RPMI7951 (cell line): ENCODE measurements around the gene GNG12. TPM values are rescaled to one million over a fixed set of nuclear protein-coding genes. Genes with fewer than 3 reads are reported as not detected.
A peak's percentile ranks its signal among the peaks of the same experiment; 100 is the strongest.

Experiments
- DNase-seq: peaks from one replicate; pipeline ENCODE4 v3.0.0-alpha.2; 2012; ENCODE audit warnings: low read depth
- total RNA-seq: library from RNA; depleted of rRNA; stranded (reverse); fragments of >200 nt; shearing (Covaris generic); gene quantifications from 2 replicates; pipeline ENCODE4 v1.2.3, GENCODE V29; 2014

Gene GNG12
- total RNA-seq, 1 experiment from 2014 or later, result 213 TPM

DNA sequence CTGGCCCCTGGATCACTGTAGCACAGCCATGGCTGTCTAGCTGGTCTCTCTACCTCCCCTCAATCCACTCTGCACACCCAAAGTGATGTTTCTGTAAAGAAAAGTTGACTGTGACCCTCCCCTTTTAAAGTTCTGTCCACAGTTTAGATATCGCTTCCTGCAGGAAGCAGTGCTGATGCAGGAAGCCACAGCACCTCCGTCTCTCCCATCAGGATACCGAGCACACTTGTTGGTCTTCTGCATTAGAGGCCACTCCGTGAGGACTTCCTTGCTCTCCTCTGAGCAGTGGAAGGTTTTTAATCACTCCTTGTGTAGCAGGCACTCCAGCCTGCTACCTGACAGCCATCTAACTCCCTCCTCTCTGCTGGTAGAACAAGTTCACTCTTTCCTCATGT is 78.7 kb downstream of the GNG12 start:
- DNase-seq, result no peak

DNA sequence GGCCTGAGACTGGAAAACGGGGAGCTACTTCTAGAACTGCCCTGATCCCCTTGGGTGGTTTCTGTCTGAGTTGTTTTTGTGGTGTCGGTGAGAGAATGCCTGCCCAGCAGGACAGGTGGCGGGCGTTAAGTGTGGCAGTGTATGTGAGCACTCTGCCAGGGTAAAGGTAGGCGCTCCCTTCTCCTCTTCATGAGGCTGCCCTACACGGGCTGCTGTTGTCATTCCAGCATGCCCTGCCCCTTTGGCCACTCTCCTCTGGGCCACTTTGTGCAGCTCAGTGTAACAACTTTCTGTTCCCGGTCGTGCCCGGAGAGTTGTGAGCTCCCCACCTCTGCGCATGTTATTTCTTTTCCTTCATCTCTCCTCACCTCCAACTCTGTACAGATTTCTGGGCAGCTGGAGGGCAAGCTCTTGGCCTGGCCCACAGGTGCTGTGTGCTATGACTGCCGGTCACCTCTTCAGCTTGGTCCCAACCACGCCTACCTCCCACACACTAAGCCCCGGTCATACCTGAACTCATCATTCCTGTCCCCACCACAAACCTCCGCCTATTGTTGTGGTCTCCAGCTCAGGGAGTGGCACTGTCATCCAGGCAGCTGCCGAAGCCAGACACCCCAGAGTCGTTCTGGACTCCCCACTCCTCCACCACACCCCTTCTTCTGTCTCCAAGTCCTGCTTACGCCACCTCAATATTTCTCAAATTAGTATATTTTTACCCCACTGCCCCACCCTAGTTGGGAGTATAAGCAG is 79.3 kb downstream of the GNG12 start:
- no peak for DNase-seq

DNA sequence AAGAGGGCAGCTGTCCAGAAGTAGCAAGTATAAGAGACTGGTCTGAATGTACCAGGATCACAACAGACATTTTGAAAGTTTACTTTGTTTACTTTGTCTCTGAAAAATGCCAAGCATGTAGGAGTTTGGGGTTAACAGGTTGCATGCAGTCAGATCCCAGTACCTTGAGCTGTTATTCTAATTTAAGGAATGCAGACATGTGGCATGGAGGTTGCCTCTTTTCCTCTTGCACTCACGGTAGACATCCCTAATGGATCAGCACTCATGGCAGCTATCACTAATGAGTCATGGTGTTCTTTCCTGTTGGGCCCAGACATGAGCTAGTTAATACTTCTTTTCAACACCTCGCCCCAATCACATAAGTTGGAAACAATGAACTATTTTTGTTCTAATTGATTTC is 81.0 kb downstream of the GNG12 start:
- DNase-seq, result peak; percentile 60

DNA sequence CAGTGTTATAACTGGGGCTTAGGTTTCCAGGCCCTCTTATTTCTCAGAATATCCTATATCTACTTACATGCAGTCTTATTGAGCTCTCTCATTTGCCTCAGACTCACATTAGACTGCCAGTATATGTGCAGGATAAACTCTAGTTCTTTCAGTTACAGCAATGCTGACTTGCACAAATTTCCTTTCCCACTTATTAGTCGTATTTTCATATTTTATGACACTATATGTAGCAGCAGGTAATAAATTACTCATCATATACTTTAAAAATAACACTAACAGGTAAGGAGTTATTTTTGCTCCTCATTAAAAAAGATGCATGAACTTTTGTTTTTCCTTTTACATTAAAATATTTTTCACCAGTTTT is 82.6 kb downstream of the GNG12 start:
- no peak for DNase-seq

DNA sequence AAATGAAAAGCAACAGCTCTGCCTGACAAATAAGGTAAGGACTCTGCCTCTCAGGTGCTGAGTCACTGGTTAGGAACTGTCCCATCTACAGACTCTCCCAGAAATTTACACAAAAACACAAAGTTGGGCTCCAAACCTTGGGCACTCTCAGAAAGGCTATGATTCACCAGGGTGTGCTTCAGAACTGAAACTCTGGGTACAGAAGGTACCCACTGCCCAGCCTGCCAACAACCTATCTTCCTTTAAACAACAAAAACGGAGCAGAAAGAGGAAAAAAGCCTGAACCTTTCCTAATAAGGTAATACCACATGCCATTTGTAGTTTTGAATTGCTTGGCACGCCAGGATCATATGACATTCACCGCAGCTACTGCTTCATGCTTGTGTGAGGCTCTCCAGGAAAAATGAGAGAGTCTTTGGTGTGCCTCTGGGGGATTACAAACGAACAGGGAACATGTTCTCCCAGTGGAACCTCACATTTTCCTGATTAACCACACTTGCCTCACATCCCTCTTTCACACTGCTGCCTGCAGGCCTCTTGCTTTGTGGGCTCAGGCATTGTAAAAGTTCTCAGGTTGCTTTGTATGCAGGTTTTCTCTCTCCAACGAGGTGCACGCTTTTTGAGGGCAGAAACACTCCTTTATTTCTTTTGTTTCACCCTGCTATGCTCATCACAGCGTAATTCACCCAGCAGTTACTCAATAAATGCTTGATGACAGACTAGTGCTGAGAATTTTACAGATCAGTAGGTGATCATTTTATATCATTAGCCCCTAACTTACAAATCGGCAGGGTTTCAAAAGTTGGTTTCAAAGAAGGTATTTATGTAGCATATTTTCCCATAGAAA is 83.2 kb downstream of the GNG12 start:
- peak; percentile 95 for DNase-seq

DNA sequence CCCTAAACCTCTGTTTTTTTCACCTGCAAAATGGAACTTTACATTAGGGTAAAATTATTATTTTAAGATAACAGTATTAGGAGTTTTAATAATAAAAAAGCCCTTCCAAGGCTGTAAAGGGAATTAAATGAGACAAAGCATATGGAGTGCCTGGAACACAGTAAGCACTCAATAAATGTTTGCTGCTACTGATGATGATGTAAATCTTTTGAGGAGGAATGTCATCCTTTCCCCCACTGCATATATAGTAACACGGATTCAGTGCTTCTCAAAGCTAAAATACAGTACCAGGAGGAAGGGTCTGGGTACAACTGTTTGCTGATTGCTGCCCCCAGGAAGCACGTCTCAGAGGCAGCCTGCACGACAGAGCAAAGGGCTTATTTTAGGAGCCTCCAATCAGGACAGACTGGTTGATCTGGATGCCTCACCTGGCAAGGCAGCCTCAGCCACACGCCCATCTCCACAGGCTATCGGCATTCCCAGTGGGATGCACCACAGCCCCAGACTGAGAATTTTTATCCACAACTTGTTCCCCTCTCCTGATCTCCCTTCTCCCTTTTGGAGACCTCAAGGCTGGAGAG is 83.9 kb downstream of the GNG12 start:
- DNase-seq, result no peak

DNA sequence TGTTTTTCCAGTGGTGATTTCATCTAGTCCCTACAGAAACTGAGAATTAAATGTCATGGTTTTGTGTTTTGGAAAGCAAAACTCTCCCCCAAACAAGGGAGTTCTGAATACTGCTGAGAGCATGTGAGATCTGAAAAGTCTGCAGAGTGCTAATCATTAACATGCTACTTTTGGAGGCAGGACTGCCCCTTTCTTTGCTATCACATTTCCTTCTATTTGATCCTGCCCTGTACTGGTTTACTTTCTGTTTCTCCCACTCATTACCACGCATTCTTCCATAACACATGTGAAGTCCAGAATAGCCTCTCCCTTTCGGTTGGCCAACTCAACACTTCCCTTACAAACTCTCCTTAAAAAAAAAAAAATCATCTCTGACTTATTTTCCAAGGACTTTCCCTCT is 84.6 kb downstream of the GNG12 start:
- peak; percentile 89 for DNase-seq

DNA sequence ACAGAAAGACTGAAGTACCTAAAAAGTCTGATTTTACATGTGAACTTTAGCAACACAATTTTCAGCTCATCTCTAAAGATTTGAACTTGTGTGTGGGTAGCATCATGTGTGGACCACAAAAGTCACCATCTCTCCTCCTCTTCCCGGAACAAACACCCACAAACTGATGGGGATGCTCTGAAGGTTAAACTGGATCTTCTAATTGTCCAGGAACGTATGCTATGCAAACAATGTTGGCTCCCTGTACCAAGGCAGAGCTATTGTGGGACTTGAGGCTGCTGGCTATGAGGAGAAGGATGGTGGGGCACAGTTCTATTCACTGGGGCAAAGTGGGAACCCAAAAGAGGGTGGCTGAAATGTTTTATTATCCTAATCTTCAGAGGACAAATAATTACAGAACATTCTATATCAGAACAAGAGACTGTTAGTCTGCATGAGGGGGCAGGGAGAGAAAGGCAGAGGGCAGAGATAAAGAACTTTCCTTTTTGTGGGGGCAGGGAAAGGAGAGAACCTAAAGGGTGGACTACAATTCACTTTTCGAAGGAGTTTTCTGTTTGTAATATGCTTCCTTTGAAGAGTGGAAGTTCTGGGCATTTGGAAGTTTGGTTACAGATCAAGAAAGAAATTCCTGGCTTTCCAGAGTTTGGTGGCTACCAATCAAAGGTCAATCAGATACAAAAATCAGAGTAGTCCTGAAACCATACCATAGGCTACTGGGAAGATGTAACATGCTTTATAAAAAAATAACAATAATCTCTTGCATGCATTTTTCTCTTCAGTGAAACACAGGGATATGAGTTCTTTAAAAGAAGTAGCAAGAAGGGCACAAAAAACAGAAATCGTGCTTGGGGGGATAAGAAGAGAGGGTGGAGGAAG is 85.4 kb downstream of the GNG12 start:
- peak; percentile 69 for DNase-seq

DNA sequence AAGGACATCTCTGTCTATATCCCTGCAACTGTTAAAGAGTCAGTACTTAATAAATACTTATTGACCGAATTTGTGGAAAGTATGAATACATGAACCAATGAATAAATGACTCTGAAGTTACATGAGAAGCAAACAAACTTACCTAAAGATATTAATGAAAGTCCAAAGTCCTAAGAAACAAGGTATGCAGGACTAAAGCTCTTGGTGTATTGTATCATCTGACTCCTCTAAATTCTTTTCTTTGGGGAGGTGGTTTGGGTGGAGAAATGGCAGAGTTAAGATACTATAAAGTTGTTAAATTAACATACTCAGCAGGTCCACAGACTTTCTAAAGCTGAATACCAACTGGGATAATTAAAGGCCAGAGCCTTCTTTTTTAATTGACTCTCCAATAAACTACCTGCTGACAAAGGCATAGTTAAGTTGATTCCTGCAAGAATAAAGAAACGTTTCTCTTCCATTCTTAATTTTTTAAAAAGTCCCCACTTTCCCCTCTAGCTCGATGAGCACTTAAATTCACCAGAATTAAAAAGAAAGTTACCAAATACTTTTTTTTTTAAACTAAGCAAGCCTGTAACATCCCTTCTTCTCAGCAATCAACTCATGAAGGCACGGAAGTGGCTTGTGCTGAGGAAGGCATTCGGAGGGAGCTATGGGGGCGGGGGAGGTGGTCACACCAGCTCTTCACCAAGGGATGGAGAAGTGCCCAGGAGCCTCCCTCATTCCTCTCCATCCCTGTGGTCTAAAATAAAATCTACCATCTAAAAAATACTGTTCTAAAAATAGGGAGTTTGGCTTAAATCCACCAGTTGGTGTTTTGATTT is 87.2 kb downstream of the GNG12 start:
- DNase-seq, result peak; percentile 69

DNA sequence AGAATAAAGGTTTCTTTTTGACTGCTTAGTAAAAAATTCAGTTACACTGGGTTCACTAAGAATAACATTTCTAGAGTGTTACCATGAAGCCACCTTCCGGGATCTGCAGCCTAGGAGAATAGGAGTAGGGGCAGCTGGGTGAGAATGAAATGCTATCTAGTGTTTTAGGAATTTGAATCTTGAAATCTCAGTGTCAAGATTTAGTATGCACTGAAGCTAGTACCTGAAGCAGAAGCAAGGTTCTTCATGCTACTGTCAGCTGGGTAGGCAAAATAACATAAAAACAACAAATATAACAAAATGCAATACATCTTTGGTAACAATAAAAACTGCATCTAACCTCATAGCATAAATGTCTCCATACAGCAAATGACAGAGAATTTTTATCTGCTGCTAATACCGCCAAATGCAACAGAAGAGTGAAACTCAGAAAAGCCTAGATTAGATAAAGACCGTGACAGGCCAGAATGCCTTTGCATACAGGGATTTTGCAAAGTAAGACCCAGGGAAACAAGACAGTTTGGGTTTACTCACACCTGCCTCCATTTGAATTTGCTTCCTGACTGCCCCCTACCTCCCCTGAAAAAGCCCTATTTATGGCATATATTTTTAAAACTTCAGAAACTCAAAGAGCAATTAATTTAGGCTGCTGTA is 90.1 kb downstream of the GNG12 start:
- no peak for DNase-seq

DNA sequence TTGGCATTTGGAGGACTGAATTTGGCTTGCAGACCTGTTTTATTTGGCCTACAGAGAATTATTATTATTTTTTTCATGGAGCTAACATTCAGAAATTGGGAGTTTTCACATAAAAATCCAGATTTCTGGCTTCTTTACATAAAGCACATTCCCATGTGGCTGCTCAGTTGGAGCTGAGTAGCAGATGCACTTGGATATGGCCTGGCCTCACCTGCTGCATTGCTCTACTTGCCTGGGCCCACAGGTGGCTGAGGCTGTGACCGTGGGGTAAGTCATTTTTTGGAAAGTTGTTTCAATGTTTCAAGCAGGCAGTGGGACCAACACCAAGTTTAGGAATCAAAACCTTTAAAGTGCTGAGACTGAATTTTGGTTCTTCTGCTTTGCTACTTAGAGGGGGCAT is 91.5 kb downstream of the GNG12 start:
- no peak for DNase-seq

DNA sequence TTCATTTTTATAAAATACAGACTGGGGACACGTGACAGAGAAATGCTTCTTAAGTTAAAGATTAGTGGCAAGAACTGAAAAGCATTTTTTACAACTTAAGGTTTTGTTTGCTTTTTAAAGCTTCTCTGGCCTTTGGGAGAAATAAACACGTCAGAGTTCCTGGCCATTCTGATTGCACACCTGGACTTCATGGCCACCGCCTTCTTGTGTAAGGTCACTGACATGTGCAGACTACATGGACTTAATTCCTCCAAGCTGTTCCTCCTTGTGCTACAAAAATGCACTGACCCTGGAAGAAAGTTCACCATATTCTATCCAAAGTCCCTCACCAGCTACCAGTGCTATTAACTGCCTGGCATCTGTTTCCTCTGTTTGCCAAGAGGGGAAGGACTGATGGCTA is 92.1 kb downstream of the GNG12 start:
- DNase-seq, result no peak

DNA sequence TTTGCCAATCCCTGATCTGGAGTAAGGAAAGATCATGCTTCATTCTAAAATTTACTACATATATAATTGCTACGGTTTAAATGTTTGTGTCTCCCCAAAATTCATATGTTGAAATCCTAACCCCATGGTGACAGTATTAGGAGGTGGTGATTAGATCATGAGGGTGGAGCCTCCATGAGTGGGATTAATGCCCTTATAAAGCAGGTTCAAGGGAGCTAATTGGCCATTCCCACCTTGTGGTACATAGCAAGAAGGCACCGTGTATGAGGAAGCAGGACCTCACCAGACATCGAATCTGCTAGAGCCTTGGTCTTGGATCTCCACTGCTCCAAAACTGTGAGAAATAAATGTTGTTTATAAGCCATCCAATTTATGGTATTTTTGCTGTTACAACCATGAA is 92.7 kb downstream of the GNG12 start:
- DNase-seq, result no peak

DNA sequence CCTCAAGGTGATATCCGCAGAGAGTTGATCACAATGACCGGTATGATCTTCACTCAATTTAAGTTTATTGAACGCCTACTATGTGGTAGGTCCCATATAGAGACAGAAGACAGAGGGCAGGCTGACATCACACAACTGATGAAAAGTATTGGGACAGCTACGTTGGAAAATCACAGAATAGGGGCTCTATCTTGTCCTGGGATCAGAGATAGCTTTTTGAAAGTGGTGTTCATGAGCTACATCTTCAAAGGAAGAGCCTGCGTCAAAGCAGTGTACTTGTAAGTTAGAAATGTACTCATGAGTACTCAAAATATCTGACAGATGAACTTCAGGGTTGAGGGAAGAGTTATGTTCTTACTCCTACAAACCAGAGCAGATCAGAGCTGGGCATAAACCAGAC is 93.9 kb downstream of the GNG12 start:
- DNase-seq, result no peak

DNA sequence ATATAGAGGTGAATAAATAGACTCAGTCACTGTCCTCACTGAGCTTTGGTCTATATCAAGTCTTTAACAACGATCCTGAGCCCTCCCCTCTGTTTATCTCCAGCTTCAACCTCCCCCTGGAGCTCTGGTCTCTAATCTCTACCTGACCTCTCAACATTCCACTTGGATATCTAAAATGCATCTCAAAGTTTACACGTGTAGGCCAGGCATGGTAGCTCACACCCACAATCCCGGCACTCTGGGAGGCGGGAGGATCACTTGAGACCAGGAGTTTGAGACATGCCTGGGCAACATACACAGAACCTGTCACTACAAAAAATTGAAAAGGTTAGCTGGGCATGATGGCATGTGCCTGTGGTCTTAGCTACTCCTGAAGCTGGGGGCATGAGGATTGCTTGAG is 94.9 kb downstream of the GNG12 start:
- no peak for DNase-seq

DNA sequence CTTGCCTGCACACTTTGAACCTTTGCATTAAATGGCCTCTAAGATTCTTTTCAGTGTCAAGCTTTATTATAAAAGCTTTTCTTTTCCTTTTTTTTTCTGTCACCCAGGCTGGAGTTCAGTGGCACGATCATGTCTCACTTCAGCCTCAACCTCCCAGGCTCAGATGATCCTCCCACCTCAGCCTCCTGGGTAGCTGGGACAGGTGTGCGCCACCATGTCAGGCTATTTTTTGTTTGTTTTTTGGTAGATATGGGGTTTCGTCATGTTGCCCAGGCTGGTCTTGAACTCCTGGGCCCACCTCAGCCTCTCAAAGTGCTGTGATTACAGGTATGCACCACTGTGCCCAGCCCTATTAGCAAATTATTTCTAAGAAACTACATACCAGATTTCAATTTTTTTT is 95.4 kb downstream of the GNG12 start:
- no peak for DNase-seq

DNA sequence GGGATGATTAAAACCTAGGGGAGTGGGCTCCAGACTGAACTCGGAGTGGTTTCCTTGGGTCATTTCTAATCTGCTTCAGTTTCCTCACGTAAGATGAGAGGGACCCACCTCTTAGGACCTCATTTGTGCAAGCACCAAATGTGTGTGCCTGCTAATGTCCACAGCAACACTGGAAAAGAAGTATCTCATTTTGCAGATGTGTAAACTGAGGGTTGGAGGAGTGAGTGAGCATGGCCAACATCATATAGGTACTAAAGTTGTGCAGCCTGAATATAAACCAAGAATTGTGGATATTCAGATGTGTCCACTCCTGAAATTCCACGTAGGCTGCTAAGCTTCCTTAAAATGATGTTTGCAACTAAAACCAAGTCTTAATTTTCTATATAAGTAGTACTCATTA is 96.5 kb downstream of the GNG12 start:
- no peak for DNase-seq

DNA sequence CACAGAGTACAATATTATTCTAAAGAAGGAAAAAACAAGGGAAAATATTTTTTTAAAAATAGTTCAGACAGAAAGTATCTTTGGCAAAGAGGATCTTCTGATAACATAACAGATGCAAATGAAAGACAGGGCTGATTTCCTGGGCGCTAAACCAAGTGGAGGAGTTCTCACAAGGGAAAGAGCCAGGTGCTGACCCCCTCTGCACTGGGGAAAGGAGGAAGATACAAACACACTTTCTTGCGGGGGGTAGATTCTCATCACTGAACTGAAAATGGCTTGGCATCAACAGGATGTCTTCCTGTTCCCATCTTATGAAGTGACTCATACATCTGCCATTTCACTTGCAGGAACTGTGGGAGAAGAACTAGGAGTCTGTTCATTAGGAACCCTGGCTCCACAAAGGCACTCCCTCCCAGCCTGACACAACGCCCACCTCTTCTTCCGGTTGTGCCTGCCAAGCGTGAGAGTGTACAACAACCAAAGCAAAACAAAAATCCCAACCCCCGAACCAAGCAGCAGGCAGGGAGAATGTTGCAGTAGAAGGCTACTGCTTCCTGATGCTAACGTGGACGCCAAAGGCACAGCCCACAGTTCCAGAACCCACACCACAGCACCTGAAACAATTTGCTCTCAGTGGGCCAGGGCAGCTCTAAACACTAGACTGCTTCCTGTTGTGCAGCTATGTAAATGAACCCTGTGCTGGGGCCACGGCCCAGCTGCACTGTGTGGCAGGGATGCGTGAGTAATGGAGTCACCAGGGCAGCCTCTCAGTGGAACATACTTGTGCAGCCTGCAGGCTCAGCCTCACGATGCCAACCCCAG is 97.2 kb downstream of the GNG12 start:
- peak; percentile 97 for DNase-seq

DNA sequence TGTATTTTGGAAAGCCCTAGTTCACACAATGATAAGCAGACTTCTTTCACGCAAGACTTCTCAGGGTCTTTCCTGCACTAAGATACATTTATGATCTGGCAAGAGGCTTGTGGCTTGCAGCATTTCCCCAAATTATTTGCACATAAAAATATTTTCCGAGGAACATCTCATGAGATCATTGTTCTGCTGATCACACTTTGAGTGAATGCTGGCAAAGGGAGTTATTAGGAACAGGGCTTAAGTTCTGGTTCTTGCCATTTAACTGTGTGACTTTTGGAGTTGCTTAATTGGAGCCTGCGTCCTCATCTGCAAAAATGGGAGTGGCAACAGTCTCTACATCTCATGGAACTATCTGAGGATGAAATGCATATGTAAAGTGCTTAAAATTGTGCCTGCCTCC is 98.1 kb downstream of the GNG12 start:
- DNase-seq, result no peak

DNA sequence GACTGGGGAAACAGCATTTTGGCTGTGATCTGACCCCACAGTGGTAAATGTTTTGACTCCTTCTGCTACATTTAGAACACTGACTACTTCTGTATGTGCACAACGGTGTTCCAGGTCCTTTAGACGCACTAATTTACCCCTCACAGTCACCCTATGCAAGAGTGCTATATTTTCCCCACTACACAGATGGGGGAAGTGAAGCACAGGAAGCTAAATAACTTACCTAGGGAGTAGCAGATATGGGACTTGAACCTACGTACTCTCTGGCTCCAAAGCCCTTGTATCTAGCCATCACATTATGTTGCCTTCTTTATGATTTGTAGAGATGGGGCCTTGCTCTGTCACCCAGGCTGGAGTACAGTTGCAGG is 99.0 kb downstream of the GNG12 start:
- no peak for DNase-seq
